Ishikawa (cell line): ENCODE measurements around the gene MZB1.

ENCODE experiments used
- CEBPB ChIP-seq: IDR thresholded peaks from 2 replicates; pipeline ENCODE4 v1.6.1; 2012
- CREB1 ChIP-seq: IDR thresholded peaks from 2 replicates; pipeline ENCODE4 v1.6.1; 2012; ENCODE audit warnings: low read depth
- EGR1 ChIP-seq: IDR thresholded peaks from 2 replicates; pipeline ENCODE4 v1.6.1; 2012
- EP300 ChIP-seq: IDR thresholded peaks from 2 replicates; pipeline ENCODE4 v1.6.1; 2012; ENCODE audit warnings: borderline replicate concordance
- FOXM1 ChIP-seq: IDR thresholded peaks from 2 replicates; pipeline ENCODE4 v1.6.1; 2012; ENCODE audit warnings: low read depth, borderline replicate concordance
- MAX ChIP-seq: IDR thresholded peaks from 2 replicates; pipeline ENCODE4 v1.6.1; 2012
- TAF1 ChIP-seq: IDR thresholded peaks from 2 replicates; pipeline ENCODE4 v1.6.1; 2012; ENCODE audit warnings: low read depth, mild to moderate bottlenecking
- TEAD4 ChIP-seq: IDR thresholded peaks from 2 replicates; pipeline ENCODE4 v1.6.1; 2012

GRCh38 chr5:139404484-139404840 lies 14.7 kb upstream of the MZB1 start:
- TF ChIP-seq FOXM1 (no peak), MAX (no peak), CREB1 (no peak), CEBPB (no peak), TAF1 (no peak), EGR1 (no peak), TEAD4 (no peak), EP300 (no peak)
